Cardiac muscle cell (in vitro differentiated cells and primary cell): ENCODE data around the gene GABRG2. TPM values are rescaled to one million over a fixed set of nuclear protein-coding genes. Genes with fewer than 3 reads are reported as not detected.

Experiments used
- DNase-seq, 2 donors: peaks; one replicate each; pipeline versions ENCODE4 v3.0.0 to v3.0.0-alpha.2; 2010 to 2017; ENCODE audit warnings: low read depth in 1 of 2, low spot score in 1 of 2
- H3K27ac ChIP-seq: fragments of 200-600 bp; sonication (generic); 2 replicates; pipeline ENCODE4 v1.5.1; 2016
- H3K27me3 ChIP-seq: fragments of 200-600 bp; sonication (generic); 2 replicates; pipeline ENCODE4 v1.6.0; 2016; ENCODE audit warnings: control low read depth
- H3K36me3 ChIP-seq: fragments of 200-600 bp; sonication (generic); 2 replicates; pipeline ENCODE4 v1.5.1; 2016; ENCODE audit warnings: control low read depth
- H3K4me1 ChIP-seq: fragments of 200-600 bp; sonication (generic); 2 replicates; pipeline ENCODE4 v1.8.1; 2017; ENCODE audit warnings: low read depth, mild to moderate bottlenecking, mixed run types
- H3K4me3 ChIP-seq: fragments of 200-600 bp; sonication (generic); 2 replicates; pipeline ENCODE4 v1.5.1; 2016; ENCODE audit warnings: mild to moderate bottlenecking
- H3K9me3 ChIP-seq: fragments of 200-600 bp; sonication (generic); 2 replicates; pipeline ENCODE4 v1.5.1; 2017; ENCODE audit warnings: low read depth, mild to moderate bottlenecking, control low read depth
- CTCF ChIP-seq: IDR thresholded peaks from 2 replicates; pipeline ENCODE4 v1.5.1; 2012; ENCODE audit warnings: low read depth, mild to moderate bottlenecking, low read length
- polyA plus RNA-seq: library from polyadenylated mRNA; unstranded; fragments of >200 nt; fragmentation: Nextera tagmentation; extraction: Ambion mirVana; gene quantifications from 2 replicates; pipeline ENCODE4 v1.2.1, GENCODE V29; 2016
- total RNA-seq: library from RNA; depleted of rRNA; stranded (reverse); fragments of >200 nt; gene quantifications from 2 replicates; pipeline ENCODE4 v1.2.3, GENCODE V29; 2016

The GABRG2 gene
- total and polyA plus RNA-seq, 2 experiments from 2014 or later = 0.54 TPM; not detected in 1

GRCh38 chr5:162187371-162187770 lies 119.8 kb downstream of the GABRG2 start:
- Histone ChIP-seq H3K36me3 (no peaks in the 10 kb centered on the region), H3K4me1 (no peaks in the 10 kb centered on the region), H3K9me3 (no peaks in the 10 kb centered on the region), H3K4me3 (no peak overlapping the region), H3K27me3 (no peaks in the 10 kb centered on the region), H3K27ac (no peak overlapping the region)
- no peak for TF ChIP-seq CTCF
- DNase-seq = no peak

GRCh38 chr5:162189719-162190118 lies 122.1 kb downstream of the GABRG2 start:
- TF ChIP-seq CTCF = no peak
- H3K36me3 ChIP-seq = no peaks in the 10 kb centered on the region
- H3K27ac ChIP-seq = no peak overlapping the region
- no peak for DNase-seq
- no peak overlapping the region for H3K4me3 ChIP-seq
- H3K4me1 ChIP-seq = no peaks in the 10 kb centered on the region
- H3K9me3 ChIP-seq = no peaks in the 10 kb centered on the region
- no peaks in the 10 kb centered on the region for H3K27me3 ChIP-seq

GRCh38 chr5:162193012-162193411 lies 125.4 kb downstream of the GABRG2 start:
- TF ChIP-seq CTCF = no peak

GRCh38 chr5:162196351-162196750 lies 128.8 kb downstream of the GABRG2 start:
- H3K27me3 ChIP-seq = no peaks in the 10 kb centered on the region
- no peak overlapping the region for H3K4me3 ChIP-seq
- H3K9me3 ChIP-seq = no peaks in the 10 kb centered on the region
- no peak for DNase-seq
- no peaks in the 10 kb centered on the region for H3K4me1 ChIP-seq
- no peaks in the 10 kb centered on the region for H3K36me3 ChIP-seq
- TF ChIP-seq CTCF = no peak
- no peak overlapping the region for H3K27ac ChIP-seq

More at GRCh38 chr5:162193012-162193411, 125.4 kb downstream of the GABRG2 start:
- Histone ChIP-seq H3K36me3 (no peaks in the 10 kb centered on the region), H3K27me3 (no peaks in the 10 kb centered on the region), H3K9me3 (no peaks in the 10 kb centered on the region), H3K4me3 (no peak overlapping the region), H3K27ac (no peak overlapping the region), H3K4me1 (no peaks in the 10 kb centered on the region)
- no peak for DNase-seq

- no peak overlapping the region for H3K27ac ChIP-seq
- DNase-seq = no peak
- TF ChIP-seq CTCF = no peak
- H3K9me3 ChIP-seq = no peaks in the 10 kb centered on the region
- no peaks in the 10 kb centered on the region for H3K36me3 ChIP-seq
- H3K4me3 ChIP-seq = no peak overlapping the region
- peaks cover 12% of the 10 kb centered on the region for H3K4me1 ChIP-seq
- no peaks in the 10 kb centered on the region for H3K27me3 ChIP-seq
Observed at GRCh38 chr5:162202285-162202880, 134.8 kb downstream of the GABRG2 start.

Other genes starting within 250 kb of the GABRG2 start
- gene GABRA1, start 219.7 kb upstream of the GABRG2 start, total RNA-seq = not detected in 2 replicates
- not detected in 2 replicates for gene GABRA1, start 219.7 kb upstream of the GABRG2 start, polyA plus RNA-seq